H1 (cell line): Measurements from ENCODE around the gene MS4A5.

Experiments used
- EP300 ChIP-seq, 2 experiments: IDR thresholded peaks; 1 replicate in 1 of 2; 2 replicates in 1 of 2; pipeline ENCODE4 v1.6.1; 2011 to 2012; ENCODE audit warnings: low read depth in 2 of 2, low read length in 2 of 2, mild to moderate bottlenecking in 2 of 2, borderline replicate concordance in 1 of 2, inconsistent platforms in 1 of 2, moderate library complexity in 1 of 2
- EZH2 ChIP-seq: fragments of 200-600 bp; sonication (generic); IDR thresholded peaks from 2 replicates; pipeline ENCODE4 v1.7.1; 2012; ENCODE audit warnings: low read depth, mild to moderate bottlenecking, moderate library complexity, low read length, inconsistent platforms; ENCODE audit not compliant: severe bottlenecking
- FOSL1 ChIP-seq: IDR thresholded peaks from 2 replicates; pipeline ENCODE4 v1.6.1; 2011; ENCODE audit warnings: mild to moderate bottlenecking, low read depth, low read length, moderate library complexity; ENCODE audit not compliant: insufficient read depth
- JUND ChIP-seq: IDR thresholded peaks from 2 replicates; pipeline ENCODE4 v1.6.1; 2011; ENCODE audit warnings: mild to moderate bottlenecking, improper control_type of control experiment, low read length
- MAFK ChIP-seq: IDR thresholded peaks from 2 replicates; pipeline ENCODE4 v1.6.1; 2012; ENCODE audit warnings: low read depth, mild to moderate bottlenecking, improper control_type of control experiment, low read length
- POLR2A ChIP-seq, 2 experiments: IDR thresholded peaks; 1 replicate in 1 of 2; 2 replicates in 1 of 2; pipeline ENCODE4 v1.6.1; 2011; ENCODE audit warnings: low read depth in 2 of 2, low read length in 2 of 2, mild to moderate bottlenecking in 2 of 2; ENCODE audit errors: control extremely low read depth in 1 of 2
- POLR2AphosphoS5 ChIP-seq: IDR thresholded peaks from 2 replicates; pipeline ENCODE4 v1.6.1; 2011; ENCODE audit warnings: low read depth, low read length
- SIN3A ChIP-seq, 2 experiments: IDR thresholded peaks in 1 of 2; conservative IDR thresholded peaks in 1 of 2; 2 replicates each; pipeline ENCODE4 v1.6.1; 2011 to 2012; ENCODE audit warnings: low read length in 2 of 2, improper control_type of control experiment in 1 of 2, low read depth in 1 of 2, mild to moderate bottlenecking in 1 of 2
- SRF ChIP-seq: IDR thresholded peaks from 2 replicates; pipeline ENCODE4 v1.6.1; 2011; ENCODE audit warnings: mild to moderate bottlenecking, low read depth, low read length, moderate library complexity
- TF ChIP-seq, protein P1 (sequence below), 3 experiments: IDR thresholded peaks; 1 replicate in 2 of 3; 2 replicates in 1 of 3; pipeline versions ENCODE4 v1.5.1 to v1.6.1; 2011; ENCODE audit warnings: low read length in 3 of 3, mild to moderate bottlenecking in 3 of 3, inconsistent platforms in 2 of 3, low read depth in 1 of 3, moderate library complexity in 1 of 3; ENCODE audit not compliant: insufficient read depth in 1 of 3; ENCODE audit errors: control extremely low read depth in 1 of 3
- TF ChIP-seq, protein P2 (sequence below): IDR thresholded peaks from 2 replicates; pipeline ENCODE4 v1.6.1; 2012; ENCODE audit warnings: inconsistent platforms

DNA sequence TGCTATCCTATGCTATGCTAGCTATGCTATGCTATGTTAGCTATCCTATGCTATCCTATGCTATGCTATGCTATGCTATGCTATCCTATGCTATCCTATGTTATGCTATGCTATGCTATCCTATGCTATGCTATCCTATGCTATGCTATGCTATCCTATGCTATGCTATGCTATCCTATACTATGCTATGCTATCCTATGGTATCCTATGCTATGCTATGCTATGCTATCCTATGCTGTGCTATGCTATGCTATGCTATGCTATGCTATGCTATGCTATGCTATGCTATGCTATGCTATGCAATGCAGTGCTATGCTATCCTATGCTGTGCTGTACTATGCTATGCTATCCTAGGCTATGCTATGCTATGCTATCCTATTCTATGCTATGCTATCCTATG, 17.7 kb downstream of the MS4A5 start:
- no peak for TF ChIP-seq MAFK
- TF ChIP-seq, protein P1, sequence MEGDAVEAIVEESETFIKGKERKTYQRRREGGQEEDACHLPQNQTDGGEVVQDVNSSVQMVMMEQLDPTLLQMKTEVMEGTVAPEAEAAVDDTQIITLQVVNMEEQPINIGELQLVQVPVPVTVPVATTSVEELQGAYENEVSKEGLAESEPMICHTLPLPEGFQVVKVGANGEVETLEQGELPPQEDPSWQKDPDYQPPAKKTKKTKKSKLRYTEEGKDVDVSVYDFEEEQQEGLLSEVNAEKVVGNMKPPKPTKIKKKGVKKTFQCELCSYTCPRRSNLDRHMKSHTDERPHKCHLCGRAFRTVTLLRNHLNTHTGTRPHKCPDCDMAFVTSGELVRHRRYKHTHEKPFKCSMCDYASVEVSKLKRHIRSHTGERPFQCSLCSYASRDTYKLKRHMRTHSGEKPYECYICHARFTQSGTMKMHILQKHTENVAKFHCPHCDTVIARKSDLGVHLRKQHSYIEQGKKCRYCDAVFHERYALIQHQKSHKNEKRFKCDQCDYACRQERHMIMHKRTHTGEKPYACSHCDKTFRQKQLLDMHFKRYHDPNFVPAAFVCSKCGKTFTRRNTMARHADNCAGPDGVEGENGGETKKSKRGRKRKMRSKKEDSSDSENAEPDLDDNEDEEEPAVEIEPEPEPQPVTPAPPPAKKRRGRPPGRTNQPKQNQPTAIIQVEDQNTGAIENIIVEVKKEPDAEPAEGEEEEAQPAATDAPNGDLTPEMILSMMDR (IDR thresholded peaks at IDR 0.05; ENCODE audit: control extremely low read depth in 1 of 3, insufficient read depth in 1 of 3, low read depth in 1 of 3, low read length in 3 of 3), result no peak
- TF ChIP-seq EP300 (IDR thresholded peaks at IDR 0.05; ENCODE audit: borderline replicate concordance in 1 of 2, low read depth in 2 of 2, low read length in 2 of 2), result no peak
- no peak for TF ChIP-seq FOSL1
- no peak for TF ChIP-seq EZH2
- no peak for TF ChIP-seq POLR2A (IDR thresholded peaks at IDR 0.05; ENCODE audit: control extremely low read depth in 1 of 2, low read depth in 2 of 2, low read length in 2 of 2)
- TF ChIP-seq, protein P2, sequence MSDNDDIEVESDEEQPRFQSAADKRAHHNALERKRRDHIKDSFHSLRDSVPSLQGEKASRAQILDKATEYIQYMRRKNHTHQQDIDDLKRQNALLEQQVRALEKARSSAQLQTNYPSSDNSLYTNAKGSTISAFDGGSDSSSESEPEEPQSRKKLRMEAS, result no peak
- TF ChIP-seq JUND, result no peak
- TF ChIP-seq SIN3A (conservative IDR thresholded peaks at IDR 0.05 in 1 of 2, IDR thresholded peaks at IDR 0.05 in 1 of 2; ENCODE audit: low read depth in 1 of 2, low read length in 2 of 2), result no peak
- TF ChIP-seq SRF, result no peak
- peak; percentile 86 for TF ChIP-seq POLR2AphosphoS5
